Spleen (tissue), 7 donors: ENCODE data around the gene IMP4.

ENCODE experiments used
- CTCF ChIP-seq, 11 experiments: fragments of 200-600 bp in 7 of 11; fragments of 450-650 bp in 4 of 11; sonication (generic) in 4 of 11; IDR thresholded peaks in 8 of 11; conservative IDR thresholded peaks in 3 of 11; 1 replicate in 7 of 11; 2 replicates in 4 of 11; pipeline versions ENCODE4 v1.4.0 to v1.8.0; 2016 to 2021; ENCODE audit warnings: antibody characterized with exemption in 11 of 11, inconsistent platforms in 4 of 11, mild to moderate bottlenecking in 1 of 11
- POLR2AphosphoS5 ChIP-seq, 3 donors: sonication (generic); formaldehyde crosslinking; IDR thresholded peaks; one replicate each; pipeline ENCODE4 v1.5.1; 2017; ENCODE audit warnings: antibody characterized with exemption in 3 of 3
- donor health status: DM: no; HTN: no; CAD: no; lungs with moderate emphysema.
- donor health status: DM: no; HTN: no; CAD: no.
- donor health status: DM: no; HTN: no; CAD: no.

- TF ChIP-seq CTCF (IDR thresholded peaks at IDR 0.05 in 8 of 11, conservative IDR thresholded peaks at IDR 0.05 in 3 of 11) (peak in 5 of 11 experiments; percentile 4 to 56 (median 22)), POLR2AphosphoS5 (IDR thresholded peaks at IDR 0.05) (no peak)
These were observed 30.4 kb downstream of the IMP4 start for GRCh38 chr2:130372833-130373807.
